GM06990 (cell line): ENCODE data around the gene LRBA.
"Not testable (repeated sequence)": the region's sequence is repeated elsewhere in the genome, so short reads cannot be mapped to it uniquely, and the experiment has no call there.

Experiments used
- DNase-seq: peaks from one replicate; pipeline ENCODE4 v3.0.0-alpha.2; 2011; ENCODE audit not compliant: insufficient read length; ENCODE audit errors: extremely low read depth
- H3K27me3 ChIP-seq: replicated peaks from 2 replicates; pipeline ENCODE4 v1.6.0; 2011; ENCODE audit warnings: low read length; ENCODE audit not compliant: control insufficient read depth, insufficient read depth
- H3K36me3 ChIP-seq: 2 replicates; pipeline ENCODE4 v1.5.1; 2011; ENCODE audit warnings: low read length; ENCODE audit not compliant: control insufficient read depth, insufficient read depth
- H3K4me3 ChIP-seq: replicated peaks from 2 replicates; pipeline ENCODE4 v1.5.1; 2011; ENCODE audit warnings: low read depth, mild to moderate bottlenecking, control low read depth, low read length
- CTCF ChIP-seq: IDR thresholded peaks from 2 replicates; pipeline ENCODE4 v1.5.1; 2011; ENCODE audit warnings: low read length, control low read depth, mild to moderate bottlenecking, inconsistent platforms; ENCODE audit not compliant: insufficient read depth, poor library complexity, severe bottlenecking

The LRBA gene

GRCh38 chr4:150743564-150744342, 271.3 kb downstream of the LRBA start:
- Histone ChIP-seq H3K27me3 (no peaks in the 10 kb centered on the region), H3K36me3 (no peaks in the 10 kb centered on the region), H3K4me3 (no peak overlapping the region)
- DNase-seq: no peak
- TF ChIP-seq CTCF: no peak

GRCh38 chr4:150742930-150743329, 272.2 kb downstream of the LRBA start:
- not testable (repeated sequence) for H3K27me3 ChIP-seq, H3K36me3 ChIP-seq, DNase-seq, H3K4me3 ChIP-seq

GRCh38 chr4:150739591-150739990, 275.5 kb downstream of the LRBA start:
- no peak overlapping the region for H3K4me3 ChIP-seq
- no peaks in the 10 kb centered on the region for H3K36me3 ChIP-seq
- TF ChIP-seq CTCF: no peak
- DNase-seq: no peak
- no peaks in the 10 kb centered on the region for H3K27me3 ChIP-seq

GRCh38 chr4:150725957-150726523, 289.0 kb downstream of the LRBA start:
- peaks cover 2% of the 10 kb centered on the region for H3K36me3 ChIP-seq
- no peak for TF ChIP-seq CTCF
- no peak for DNase-seq
- no peaks in the 10 kb centered on the region for H3K27me3 ChIP-seq
- H3K4me3 ChIP-seq: no peak overlapping the region

DNA sequence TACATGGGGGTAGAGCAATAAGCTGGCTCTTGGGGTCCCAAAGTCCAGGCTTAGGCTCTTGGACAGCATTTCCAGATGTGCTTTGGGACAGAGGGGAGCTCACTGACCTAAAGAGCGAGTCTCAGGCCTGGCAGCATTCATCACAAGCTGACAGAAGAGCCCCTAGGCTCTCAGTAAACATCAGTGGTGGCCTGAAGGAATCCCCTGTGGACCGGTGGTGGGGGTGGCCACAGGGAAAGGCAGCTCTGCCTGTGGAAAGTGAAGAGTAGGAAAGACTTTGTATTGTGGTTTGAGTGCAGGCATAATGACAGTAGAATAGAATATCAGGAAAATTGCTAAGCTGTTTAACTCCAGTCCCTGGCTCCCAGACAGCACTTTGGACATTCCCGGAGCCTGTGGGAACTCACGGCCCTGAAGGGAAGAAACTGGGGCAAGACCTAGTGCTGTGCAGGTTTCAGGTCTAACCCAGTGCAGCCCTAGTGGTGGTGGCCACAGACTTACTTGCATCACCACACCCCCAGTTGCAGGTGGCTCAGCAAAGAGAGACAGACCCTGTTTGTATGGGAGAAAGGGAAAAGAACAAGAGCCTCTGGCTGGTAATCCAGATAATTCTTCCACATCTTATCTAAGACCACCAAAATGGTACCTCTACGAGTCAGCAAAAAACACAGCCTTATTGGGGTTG, 291.2 kb downstream of the LRBA start:
- DNase-seq: no peak
- Histone ChIP-seq H3K36me3 (peaks cover 2% of the 10 kb centered on the region), H3K27me3 (no peaks in the 10 kb centered on the region), H3K4me3 (no peak overlapping the region)
- TF ChIP-seq CTCF: no peak

DNA sequence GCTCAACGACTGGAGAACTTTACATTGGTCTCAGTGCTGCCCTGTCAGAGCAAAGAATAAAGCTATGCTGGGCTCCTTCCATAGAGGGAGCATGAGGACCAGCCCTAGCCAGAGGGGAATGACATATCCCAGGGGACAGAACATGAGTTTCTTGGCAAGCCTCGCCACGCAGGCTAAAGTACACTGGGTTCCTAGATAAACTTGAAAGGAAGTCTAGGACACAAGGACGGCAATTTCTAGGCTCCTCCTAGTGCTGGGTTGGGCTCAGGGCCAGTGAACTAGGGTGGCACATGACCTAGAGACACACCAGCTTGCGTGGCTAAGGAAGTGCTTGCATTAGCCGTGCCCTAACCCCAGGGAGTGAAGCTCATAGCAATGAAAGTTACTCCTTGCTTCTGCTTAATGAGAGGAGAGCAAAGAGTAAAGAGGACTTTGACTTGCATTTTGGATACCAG, 292.1 kb downstream of the LRBA start:
- Histone ChIP-seq H3K36me3 (peaks cover 2% of the 10 kb centered on the region), H3K27me3 (no peaks in the 10 kb centered on the region), H3K4me3 (no peak overlapping the region)
- no peak for DNase-seq
- TF ChIP-seq CTCF: no peak
